Endothelial cell of umbilical vein (primary cell): ENCODE data around the gene SAP25. TPM values are rescaled to one million over a fixed set of nuclear protein-coding genes. Genes with fewer than 3 reads are reported as not detected.

Source experiments
- BruUV-seq: library from RNA; stranded (reverse); fragments of 400-500 nt; replicated peaks from 2 replicates; lab custom pipeline; 2021; lab: Mats Ljungman, UMichigan
- CTCF ChIA-PET: fragments of 300-600, 350-600 bp; sonication (Branson Sonifier 250); formaldehyde crosslinking; loops from one replicate; lab custom pipeline; 2021; ENCODE audit warnings: antibody characterized with exemption, inconsistent platforms; lab: Charles Lee
- POLR2A ChIA-PET: fragments of 300-600, 350-600 bp; sonication (Branson Sonifier 250); formaldehyde crosslinking; loops from one replicate; lab custom pipeline; 2021; ENCODE audit warnings: antibody characterized with exemption, inconsistent platforms; lab: Charles Lee
- DNase-seq: peaks from one replicate; pipeline ENCODE4 v3.0.0-alpha.2; 2011; ENCODE audit warnings: low read depth, low spot score
- FAIRE-seq: peaks from 2 replicates; lab custom pipeline; 2011; peaks lifted over from hg19 to GRCh38; lab: Jason Lieb, UNC
- H2AFZ ChIP-seq: 2 replicates; pipeline ENCODE4 v1.6.0; 2012; ENCODE audit warnings: low read depth, low read length, control low read depth, inconsistent platforms
- H3K27ac ChIP-seq: 2 replicates; pipeline ENCODE4 v1.5.1; 2011; ENCODE audit warnings: low read depth, mild to moderate bottlenecking, control low read depth, low read length, moderate library complexity; ENCODE audit not compliant: insufficient read depth
- H3K27me3 ChIP-seq, 2 experiments: 2 replicates each; pipeline versions ENCODE4 v1.6.0 to v1.6.1; 2011; ENCODE audit warnings: low read length in 2 of 2, mixed read lengths in 1 of 2; ENCODE audit not compliant: control insufficient read depth in 2 of 2, insufficient read depth in 2 of 2
- H3K36me3 ChIP-seq, 2 experiments: 2 replicates in 1 of 2; 3 replicates in 1 of 2; pipeline ENCODE4 v1.5.1; 2011; ENCODE audit warnings: low read length in 2 of 2, mild to moderate bottlenecking in 1 of 2, moderate library complexity in 1 of 2; ENCODE audit not compliant: control insufficient read depth in 2 of 2, insufficient read depth in 2 of 2; ENCODE audit errors: extremely low read depth in 1 of 2
- H3K4me1 ChIP-seq: 3 replicates; pipeline ENCODE4 v1.5.1; 2011; ENCODE audit warnings: mild to moderate bottlenecking, low read length; ENCODE audit not compliant: control insufficient read depth, insufficient read depth; ENCODE audit errors: extremely low read depth
- H3K4me2 ChIP-seq: 2 replicates; pipeline ENCODE4 v1.6.1; 2011; ENCODE audit warnings: low read length, control low read depth, mixed read lengths; ENCODE audit not compliant: insufficient read depth
- H3K4me3 ChIP-seq, 3 experiments: fragments of 200-600 bp in 1 of 3; sonication (generic), shearing (Covaris generic) in 1 of 3; replicated peaks in 1 of 3; 2 replicates each; pipeline ENCODE4 v1.5.1; 2011 to 2016; ENCODE audit warnings: control low read depth in 3 of 3, low read length in 3 of 3, mild to moderate bottlenecking in 2 of 3, inconsistent platforms in 1 of 3, low read depth in 1 of 3, moderate library complexity in 1 of 3; ENCODE audit not compliant: insufficient read depth in 1 of 3
- H3K79me2 ChIP-seq: 2 replicates; pipeline ENCODE4 v1.6.0; 2012; ENCODE audit warnings: low read length, inconsistent platforms; ENCODE audit not compliant: control insufficient read depth, insufficient read depth
- H3K9ac ChIP-seq: replicated peaks from 2 replicates; pipeline ENCODE3; 2011; ENCODE audit warnings: low read length, control low read depth; ENCODE audit not compliant: insufficient read depth; ENCODE audit errors: extremely low read depth
- H3K9me1 ChIP-seq: replicated peaks from 3 replicates; pipeline ENCODE4 v1.6.0; 2011; ENCODE audit warnings: mild to moderate bottlenecking, low read length; ENCODE audit not compliant: control insufficient read depth, insufficient read depth; ENCODE audit errors: extremely low read depth
- H3K9me3 ChIP-seq: replicated peaks from 2 replicates; pipeline ENCODE4 v1.5.1; 2012; ENCODE audit warnings: low read length, inconsistent platforms; ENCODE audit not compliant: control insufficient read depth, insufficient read depth
- H4K20me1 ChIP-seq: replicated peaks from 2 replicates; pipeline ENCODE3; 2011; ENCODE audit warnings: mild to moderate bottlenecking, low read length; ENCODE audit not compliant: control insufficient read depth, insufficient read depth; ENCODE audit errors: extremely low read depth
- CTCF ChIP-seq, 2 donors: IDR thresholded peaks; 1 replicate in 1 of 2; 2 replicates in 1 of 2; pipeline ENCODE4 v1.5.1; 2011; ENCODE audit warnings: low read length in 2 of 2, mild to moderate bottlenecking in 2 of 2, moderate library complexity in 2 of 2, control low read depth in 1 of 2, inconsistent platforms in 1 of 2, low read depth in 1 of 2; ENCODE audit not compliant: insufficient read depth in 1 of 2; ENCODE audit errors: extremely low read depth in 1 of 2
- EZH2 ChIP-seq: IDR thresholded peaks from 2 replicates; pipeline ENCODE4 v1.6.1; 2012; ENCODE audit warnings: borderline replicate concordance, low read depth, mild to moderate bottlenecking, moderate library complexity, low read length, inconsistent platforms; ENCODE audit not compliant: severe bottlenecking
- FOS ChIP-seq: IDR thresholded peaks from 2 replicates; pipeline ENCODE4 v1.6.1; 2011; ENCODE audit warnings: mild to moderate bottlenecking, low read length, moderate library complexity, borderline replicate concordance; ENCODE audit not compliant: insufficient read depth
- GATA2 ChIP-seq: IDR thresholded peaks from 2 replicates; pipeline ENCODE4 v1.7.0; 2011; ENCODE audit warnings: low read depth, mild to moderate bottlenecking, moderate library complexity, mixed read lengths, low read length; ENCODE audit not compliant: insufficient read length, insufficient read depth
- JUN ChIP-seq: IDR thresholded peaks from 2 replicates; pipeline ENCODE4 v1.6.1; 2011; ENCODE audit warnings: borderline replicate concordance, low read depth; ENCODE audit not compliant: insufficient read length, insufficient read depth
- MAX ChIP-seq: IDR thresholded peaks from 2 replicates; pipeline ENCODE4 v1.6.1; 2011; ENCODE audit not compliant: insufficient read depth, insufficient read length
- MYC ChIP-seq: IDR thresholded peaks from one replicate; pipeline ENCODE4 v1.6.1; 2011; ENCODE audit warnings: mild to moderate bottlenecking, low read depth, low read length
- POLR2A ChIP-seq: IDR thresholded peaks from 2 replicates; pipeline ENCODE4 v1.6.1; 2012; ENCODE audit warnings: low read depth, mild to moderate bottlenecking, control low read depth, low read length
- POLR2AphosphoS5 ChIP-seq: IDR thresholded peaks from 2 replicates; pipeline ENCODE4 v1.6.1; 2012; ENCODE audit warnings: low read depth, mild to moderate bottlenecking, control low read depth, low read length, moderate library complexity; ENCODE audit not compliant: insufficient read depth
- dilution Hi-C: fragments of 300-500 bp; cut with MboI; formaldehyde crosslinking; loops from one replicate; pipeline ENCODE4 v1.15.0; 2019; ENCODE audit warnings: low sequenced_read_pairs; ENCODE audit not compliant: extremely low pct_ligation_motif_present
- intact Hi-C: fragments of 100-400 bp; cut with micrococcal nuclease; formaldehyde crosslinking; loops from one replicate; pipeline ENCODE4 v1.10.0; 2022
- polyA plus RNA-seq, 4 experiments: library from polyadenylated mRNA; depleted of rRNA in 3 of 4; stranded (reverse) in 3 of 4; unstranded in 1 of 4; fragments of >200 nt; gene quantifications; 2 replicates each; pipeline versions ENCODE4 v1.2.1 to v1.2.3, GENCODE V29; 2011 to 2012; ENCODE audit warnings: missing spikeins in 1 of 4
- total RNA-seq: library from RNA; stranded (reverse); gene quantifications from 2 replicates; pipeline ENCODE4 v1.2.3, GENCODE V29; 2021

The SAP25 gene
- total and polyA plus RNA-seq, 2 donors (not counting 3 experiments of a cell fraction or from before 2014, with no cell fraction given): 3.2 TPM

- H3K9me3 ChIP-seq: no peaks in the 10 kb centered on the region
- no peak for TF ChIP-seq POLR2AphosphoS5
- no peak for TF ChIP-seq JUN
- TF ChIP-seq CTCF (IDR thresholded peaks at IDR 0.05; ENCODE audit: extremely low read depth in 1 of 2, insufficient read depth in 1 of 2, low read depth in 1 of 2, low read length in 2 of 2): no peak
- no peak for TF ChIP-seq POLR2A
- intact Hi-C loops: no loop called here
- ChIA-PET POLR2A (interaction anchor here (0.6 kb wide), 1 partner anchor 9 kb away, joined by 5 read pairs; no protein-coding TSS in a partner anchor), CTCF (no interaction called here)
- no peaks in the 10 kb centered on the region for H3K36me3 ChIP-seq
- no peak overlapping the region for H2AFZ ChIP-seq
- dilution Hi-C loops: no loop called here
- no peak overlapping the region for H3K4me2 ChIP-seq
- H3K27me3 ChIP-seq: peaks cover 0 to 2% of the 10 kb centered on the region in 2 experiments
- no peaks in the 10 kb centered on the region for H4K20me1 ChIP-seq
- H3K27ac ChIP-seq: no peak overlapping the region
- no peak overlapping the region for H3K9ac ChIP-seq
- H3K4me3 ChIP-seq: no peak overlapping the region
- H3K4me1 ChIP-seq: no peaks in the 10 kb centered on the region
- FAIRE-seq (no peak), DNase-seq (no peak)
- H3K9me1 ChIP-seq: no peaks in the 10 kb centered on the region
- no peaks in the 10 kb centered on the region for H3K79me2 ChIP-seq
- no TSS peak for BruUV-seq
Measured at GRCh38 chr7:100595188-100595587, 21.5 kb upstream of the SAP25 start.

GRCh38 chr7:100591596-100591995, 17.9 kb upstream of the SAP25 start:
- ChIA-PET POLR2A (no interaction called here), CTCF (interaction anchor here (3.8 kb wide), 1 partner anchor 32 kb away, joined by 31 read pairs; no protein-coding TSS in a partner anchor)
- TF ChIP-seq MYC (no peak), GATA2 (no peak), JUN (no peak), POLR2A (no peak), FOS (no peak), EZH2 (no peak), CTCF (IDR thresholded peaks at IDR 0.05; ENCODE audit: extremely low read depth in 1 of 2, insufficient read depth in 1 of 2, low read depth in 1 of 2, low read length in 2 of 2) (no peak), MAX (no peak), POLR2AphosphoS5 (no peak)
- no peaks in the 10 kb centered on the region for H4K20me1 ChIP-seq
- H3K4me1 ChIP-seq: peaks cover 3% of the 10 kb centered on the region
- no peaks in the 10 kb centered on the region for H3K9me3 ChIP-seq
- dilution Hi-C loops (no loop called here), intact Hi-C loops (no loop called here)
- FAIRE-seq (no peak), DNase-seq (no peak)
- H3K9ac ChIP-seq: no peak overlapping the region
- H2AFZ ChIP-seq: no peak overlapping the region
- H3K36me3 ChIP-seq: no peaks in the 10 kb centered on the region
- H3K4me3 ChIP-seq: no peak overlapping the region
- H3K4me2 ChIP-seq: no peak overlapping the region
- no peak overlapping the region for H3K27ac ChIP-seq
- peaks cover 0 to 6% of the 10 kb centered on the region in 2 experiments for H3K27me3 ChIP-seq
- H3K9me1 ChIP-seq: no peaks in the 10 kb centered on the region
- no TSS peak for BruUV-seq
- no peaks in the 10 kb centered on the region for H3K79me2 ChIP-seq
